GM21381 (cell line): ENCODE results near the gene LCT.
"Not testable (repeated sequence)": the region's sequence is repeated elsewhere in the genome, so short reads cannot be mapped to it uniquely, and the experiment has no call there.

Experiments used
- ATAC-seq: cut with Tn5 transposase; IDR thresholded peaks from one replicate; pipeline ENCODE4 v1.9.1; 2021; ENCODE audit warnings: mild to moderate bottlenecking, moderate library complexity; ENCODE audit not compliant: unreplicated experiment

Gene LCT

DNA sequence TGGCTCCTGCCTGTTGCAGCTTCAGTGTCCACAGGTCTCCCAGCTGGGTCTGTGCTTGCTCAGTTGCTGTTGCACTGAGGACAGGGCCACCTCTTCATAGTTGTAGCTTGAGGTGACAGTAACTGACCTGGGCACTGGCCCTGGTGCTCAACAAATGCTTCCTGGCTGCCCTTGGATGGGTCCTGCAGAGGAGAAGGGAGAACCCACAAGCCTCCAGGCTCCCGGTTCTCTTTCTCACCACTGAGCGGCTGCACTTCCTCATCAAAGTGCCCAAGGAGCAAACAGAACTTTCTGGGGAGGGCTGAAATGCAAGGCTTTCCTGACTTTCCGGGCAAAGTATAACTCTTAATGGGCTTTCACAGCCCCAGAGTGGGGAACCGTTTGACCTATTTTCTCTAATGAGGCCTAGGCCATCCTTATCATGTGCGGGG lies 38.7 kb downstream of the LCT start:
- ATAC-seq, result no peak

DNA sequence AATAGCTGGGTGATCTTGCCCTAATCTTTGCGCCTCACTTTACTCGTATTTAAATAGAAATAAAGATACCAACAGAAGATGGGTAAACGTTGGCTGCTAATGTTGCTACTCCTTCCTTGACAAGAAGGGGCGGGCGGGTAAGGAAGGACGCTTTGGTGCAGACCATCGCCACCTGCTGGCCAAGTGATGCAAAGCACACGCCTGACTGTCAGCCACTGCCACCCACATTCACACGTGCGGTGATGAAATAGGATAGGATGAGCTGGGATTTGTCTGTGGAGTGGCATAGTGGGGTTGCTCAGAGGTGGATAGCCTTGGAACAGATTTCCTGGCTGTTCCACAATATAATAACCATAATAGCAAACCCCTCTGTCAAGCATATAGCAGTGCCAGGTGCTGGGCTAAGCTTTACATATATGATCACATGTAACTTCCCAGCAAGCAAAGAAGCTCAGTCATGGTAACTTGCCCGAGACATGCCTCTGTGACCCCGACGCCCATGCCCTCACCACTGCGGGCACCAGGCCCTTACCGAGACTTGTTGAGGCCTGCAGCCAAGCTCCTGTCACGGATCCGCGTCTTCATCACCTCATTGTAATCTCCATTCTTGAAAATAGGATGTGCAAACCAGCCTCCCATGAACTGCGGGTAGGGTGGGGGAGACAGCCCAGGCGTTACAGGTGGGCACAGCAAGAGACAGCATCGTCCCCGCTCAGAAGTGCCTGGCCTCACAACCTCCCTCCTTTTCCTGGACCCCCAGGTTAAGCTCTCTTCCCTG lies 39.3 kb downstream of the LCT start:
- peak; percentile 64 for ATAC-seq

DNA sequence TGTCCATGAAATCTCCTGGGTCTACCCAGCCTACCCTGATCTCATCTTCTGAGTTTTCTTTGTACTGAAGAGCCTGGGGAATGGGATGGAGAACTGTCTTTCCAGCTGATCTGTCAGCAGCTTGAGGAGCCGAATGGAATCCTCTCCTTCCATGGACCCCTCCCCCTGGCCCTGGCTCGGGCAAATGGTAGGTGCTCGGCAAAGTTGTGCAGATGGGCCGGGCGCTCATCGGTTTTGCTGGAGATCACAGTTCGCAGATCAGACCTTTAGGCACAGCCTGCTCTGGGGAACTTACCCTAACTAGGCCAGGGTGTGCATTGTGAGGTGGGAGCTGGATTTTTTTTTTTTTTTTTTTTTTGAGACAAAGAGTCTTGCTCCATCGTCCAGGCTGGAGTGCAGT lies 40.4 kb downstream of the LCT start:
- ATAC-seq, result no peak

DNA sequence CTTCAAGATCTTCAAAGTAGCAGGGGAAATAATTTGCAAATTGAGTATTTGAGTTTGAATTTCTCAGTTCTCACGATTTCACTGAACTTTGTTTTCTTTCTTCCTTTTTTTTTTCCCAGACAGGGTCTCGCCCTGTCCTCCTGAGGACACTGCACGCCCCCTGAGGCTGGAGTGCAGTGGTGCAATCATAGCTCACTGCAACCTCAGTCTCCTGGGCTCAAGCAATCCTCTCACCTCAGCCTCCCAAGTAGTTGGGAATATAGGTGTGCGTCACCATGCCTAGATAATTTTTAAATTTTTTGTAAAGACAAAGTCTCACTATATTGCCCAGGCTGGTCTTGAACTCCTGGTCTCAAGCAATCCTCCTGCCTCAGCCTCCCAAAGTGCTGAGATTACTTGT lies 41.3 kb downstream of the LCT start:
- not testable (repeated sequence) for ATAC-seq

DNA sequence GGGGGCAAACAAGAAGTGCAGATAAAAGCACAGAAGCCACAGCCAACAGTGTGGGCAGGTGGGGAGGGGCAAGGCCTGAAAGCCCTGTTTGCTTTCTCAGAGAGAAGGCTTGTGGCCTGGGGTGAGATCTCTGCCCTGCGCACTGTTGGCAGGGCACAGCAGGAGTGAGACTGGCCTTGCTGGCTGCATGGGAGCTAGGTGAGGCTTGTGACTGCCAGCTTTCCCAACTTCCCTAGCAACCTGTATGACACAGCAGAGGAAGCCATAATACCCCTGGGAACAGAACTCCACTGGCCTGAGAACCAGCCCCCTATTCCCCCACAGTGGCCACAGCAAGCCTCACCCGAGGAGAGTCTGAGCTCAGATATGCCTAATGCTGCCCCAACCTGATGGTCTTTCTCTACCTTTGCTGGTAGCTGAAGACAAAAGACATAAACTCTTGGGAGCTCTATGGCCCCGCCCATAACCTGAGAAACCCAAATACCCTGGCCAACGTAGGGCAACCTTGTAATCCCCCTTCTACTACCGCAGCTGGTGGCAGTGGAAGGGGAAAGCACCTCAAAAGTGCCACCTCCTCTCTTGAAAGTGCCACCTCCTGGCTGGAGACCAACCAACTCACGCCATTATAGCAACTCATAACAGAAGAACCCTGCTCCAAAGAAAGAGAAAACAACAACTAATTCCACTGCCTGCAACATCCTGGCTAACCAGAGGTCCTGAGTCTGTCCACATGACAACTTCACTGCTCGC lies 44.4 kb downstream of the LCT start:
- peak; percentile 32 for ATAC-seq

DNA sequence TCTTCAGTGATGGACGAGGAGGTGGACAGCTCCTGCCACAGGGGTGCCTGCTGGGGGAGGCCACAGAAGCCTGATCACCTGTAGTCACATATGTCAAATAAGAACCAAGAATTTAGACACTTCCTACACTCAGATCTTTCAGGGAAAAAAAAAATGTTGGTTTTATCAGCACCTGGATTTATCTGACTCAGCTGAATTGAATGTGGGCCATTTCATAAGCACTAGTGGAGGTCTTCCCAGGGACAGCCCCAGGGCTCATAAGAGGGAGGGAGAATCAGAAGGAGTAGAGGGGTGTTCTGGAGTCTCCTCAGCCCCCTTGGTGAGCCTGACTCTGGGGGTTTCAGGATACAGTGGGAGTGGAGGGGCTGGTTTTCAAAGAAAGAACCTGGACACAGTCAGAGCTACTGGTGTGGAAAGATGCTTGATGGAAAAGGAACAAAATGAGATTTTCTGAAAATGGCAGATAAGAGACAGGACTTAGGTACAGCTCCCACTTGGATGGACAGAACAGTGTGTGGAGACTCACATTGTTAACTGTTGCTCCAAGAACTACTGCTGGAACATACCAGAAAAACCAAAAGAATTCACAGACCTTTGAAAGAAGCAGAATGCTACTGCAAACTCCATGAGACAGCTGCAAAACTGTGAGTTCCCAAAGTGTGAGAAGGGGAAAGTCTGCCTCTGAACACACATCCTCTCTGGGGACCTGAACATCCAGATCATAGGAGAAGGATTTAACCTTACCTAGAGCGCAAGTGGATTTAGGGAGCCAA lies 45.4 kb downstream of the LCT start:
- ATAC-seq, result no peak

DNA sequence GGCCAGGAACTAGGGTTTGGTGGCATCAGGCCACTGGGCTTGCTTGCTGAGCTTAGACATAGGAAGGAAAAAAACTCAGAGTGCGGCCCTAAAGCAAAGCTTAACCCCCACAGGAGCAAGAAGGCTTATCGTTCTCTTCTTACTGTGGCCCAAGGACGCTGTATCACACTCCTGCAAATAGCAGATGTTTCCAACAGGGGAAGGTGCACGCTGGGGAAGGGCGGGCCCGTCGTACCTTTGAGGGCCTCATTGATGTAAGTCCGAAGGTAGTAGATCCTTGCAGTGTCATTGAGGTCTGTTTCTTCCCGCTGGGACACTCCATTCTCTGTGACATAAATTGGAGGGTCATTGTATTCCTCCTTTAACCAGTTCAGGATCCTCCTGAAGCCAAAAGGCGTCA lies 46.6 kb downstream of the LCT start:
- no peak for ATAC-seq

DNA sequence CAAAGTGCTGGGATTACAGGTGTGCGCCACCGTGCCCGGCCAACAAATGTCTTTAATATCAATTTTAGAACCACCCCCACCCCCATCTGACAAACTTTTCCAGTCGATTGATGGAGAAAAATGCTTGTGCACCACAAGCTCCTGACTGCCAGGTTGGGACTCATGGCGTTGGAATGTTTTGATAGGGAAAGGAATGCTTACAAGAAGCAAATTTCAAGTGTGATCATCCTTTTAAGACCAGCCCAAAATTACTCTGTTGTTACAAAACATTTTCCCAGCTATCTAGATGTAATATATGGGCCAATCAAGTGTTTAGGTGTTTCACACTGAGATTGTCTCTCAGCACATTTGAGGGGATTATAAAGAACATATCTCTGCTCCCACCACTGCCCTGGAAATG lies 50.2 kb downstream of the LCT start:
- ATAC-seq, result no peak

DNA sequence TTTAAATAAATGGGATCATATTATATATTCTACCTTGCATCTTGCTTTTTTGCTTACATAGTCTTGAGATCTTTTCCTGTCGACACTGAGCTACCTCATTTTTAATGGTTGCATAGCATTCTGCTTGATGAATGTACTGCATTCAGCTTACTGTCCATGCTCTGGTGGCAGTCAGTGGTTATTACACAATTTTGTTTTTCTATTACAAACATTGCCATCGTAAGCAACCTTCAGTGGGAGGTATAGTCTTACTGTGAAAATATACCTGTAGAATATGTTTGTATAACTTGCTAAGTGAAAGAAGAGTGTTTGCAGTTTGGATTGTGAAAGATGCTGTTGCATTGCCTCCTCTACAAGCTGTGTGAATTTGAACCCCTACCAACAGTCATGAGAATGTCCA lies 52.0 kb downstream of the LCT start:
- no peak for ATAC-seq

DNA sequence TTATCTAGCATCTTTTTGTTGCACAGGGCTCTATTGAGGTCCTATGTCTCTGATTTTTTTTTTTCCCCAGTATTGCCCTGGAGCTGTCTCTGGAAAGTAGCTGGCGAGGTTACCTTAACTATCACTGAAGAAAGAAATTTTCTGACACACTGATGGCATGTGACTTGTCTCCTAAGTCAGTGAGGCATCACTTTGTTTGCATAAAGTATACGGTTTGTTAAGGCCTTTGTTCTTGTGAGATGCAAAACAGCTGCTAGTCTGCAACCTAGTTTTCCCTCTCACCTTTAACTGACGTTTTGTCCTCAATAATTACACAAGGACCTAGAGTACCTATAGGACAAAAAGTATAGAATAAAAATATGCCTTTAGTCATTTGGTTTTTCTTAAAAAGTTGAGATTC lies 53.5 kb downstream of the LCT start:
- no peak for ATAC-seq

DNA sequence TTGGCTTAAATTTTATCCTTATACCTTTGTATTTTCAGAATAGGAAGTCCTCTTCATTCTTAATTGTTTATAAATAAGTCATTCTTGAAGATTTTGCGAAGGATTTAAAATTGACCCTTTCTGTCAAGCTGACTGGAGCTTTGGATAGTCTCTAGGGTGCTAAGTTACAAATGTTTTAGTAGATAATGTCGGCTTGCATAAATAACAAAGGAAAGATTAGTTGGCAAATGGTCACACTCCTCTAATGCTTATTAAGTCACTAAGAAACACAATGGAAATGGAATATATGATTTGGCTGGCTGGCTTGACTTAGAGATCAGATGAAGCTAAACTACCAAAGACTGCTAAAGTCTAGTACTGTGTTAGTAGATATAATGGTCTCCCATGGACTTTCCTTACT lies 54.8 kb downstream of the LCT start:
- no peak for ATAC-seq

DNA sequence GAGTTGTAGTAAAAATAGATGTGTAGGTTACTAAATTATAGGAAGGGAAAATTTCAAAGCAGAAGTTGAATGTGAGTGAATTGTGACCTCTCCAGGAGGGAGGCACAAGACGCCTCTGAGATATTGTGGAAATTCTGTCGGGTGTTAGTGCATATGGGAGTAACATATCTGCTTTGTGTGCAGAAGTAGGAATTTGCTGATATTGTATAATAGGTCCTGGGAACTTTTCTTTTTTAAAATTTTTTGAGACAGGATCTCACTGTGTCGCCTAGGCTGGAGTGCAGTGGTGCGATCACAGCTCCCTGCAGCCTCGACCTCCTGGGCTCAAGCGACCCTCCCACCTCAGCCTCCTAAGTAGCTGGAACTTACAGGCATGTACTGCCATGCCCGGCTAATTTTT lies 60.6 kb downstream of the LCT start:
- ATAC-seq, result no peak

DNA sequence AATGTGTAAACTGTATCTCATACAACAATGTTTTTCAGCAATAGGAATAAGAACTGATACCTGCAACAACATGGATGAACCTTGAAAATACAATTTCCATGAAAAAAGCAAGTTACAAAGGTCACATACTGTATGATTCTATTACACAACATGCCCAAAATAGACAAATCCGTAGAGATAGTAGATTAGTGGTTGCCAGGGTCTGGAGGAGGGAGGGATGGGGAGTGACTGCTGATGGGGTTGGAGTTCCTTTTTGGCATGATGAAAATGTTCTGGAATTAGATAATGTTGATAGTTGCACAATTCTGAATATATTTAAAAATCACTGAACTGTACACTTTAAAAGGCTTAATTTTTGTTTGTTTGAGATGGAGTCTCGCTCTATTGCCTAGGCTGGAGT lies 61.6 kb downstream of the LCT start:
- ATAC-seq, result no peak

DNA sequence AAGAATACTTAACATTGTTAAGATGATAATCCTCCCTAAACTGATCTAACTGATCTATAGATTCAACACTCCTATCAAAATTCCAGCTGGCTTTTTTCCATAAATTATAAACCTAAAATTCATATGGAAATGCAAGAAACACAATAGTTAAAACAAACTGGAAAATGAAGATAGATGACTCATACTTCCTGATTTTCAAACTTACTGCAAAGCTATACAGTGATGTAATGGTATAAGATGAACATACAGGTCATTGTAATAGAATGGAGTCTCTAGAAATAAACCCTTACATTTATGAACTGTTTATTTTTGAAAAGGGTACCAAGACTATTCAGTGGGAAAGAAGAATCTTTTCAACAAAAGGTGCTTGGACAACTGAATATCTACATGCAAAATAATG lies 63.1 kb downstream of the LCT start:
- ATAC-seq, result no peak

DNA sequence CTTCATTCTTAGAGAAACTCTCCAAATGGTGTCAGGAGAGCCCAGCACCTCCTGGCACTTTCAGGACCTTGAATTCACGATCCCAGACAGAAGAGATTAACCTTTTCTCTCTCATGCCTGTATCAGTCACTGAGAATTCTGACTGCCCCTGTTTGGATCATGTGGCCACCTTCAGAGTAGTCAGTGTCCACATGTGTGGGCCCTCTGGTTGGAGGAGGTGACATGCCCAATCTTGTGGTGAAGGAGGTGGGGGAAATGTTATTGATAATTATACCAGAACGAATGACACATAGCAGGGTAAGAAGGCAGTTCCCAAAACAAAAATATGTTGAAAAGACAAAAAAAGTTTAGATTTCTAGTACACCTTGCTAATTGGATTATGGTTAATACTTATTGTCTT lies 63.7 kb downstream of the LCT start:
- ATAC-seq, result no peak

DNA sequence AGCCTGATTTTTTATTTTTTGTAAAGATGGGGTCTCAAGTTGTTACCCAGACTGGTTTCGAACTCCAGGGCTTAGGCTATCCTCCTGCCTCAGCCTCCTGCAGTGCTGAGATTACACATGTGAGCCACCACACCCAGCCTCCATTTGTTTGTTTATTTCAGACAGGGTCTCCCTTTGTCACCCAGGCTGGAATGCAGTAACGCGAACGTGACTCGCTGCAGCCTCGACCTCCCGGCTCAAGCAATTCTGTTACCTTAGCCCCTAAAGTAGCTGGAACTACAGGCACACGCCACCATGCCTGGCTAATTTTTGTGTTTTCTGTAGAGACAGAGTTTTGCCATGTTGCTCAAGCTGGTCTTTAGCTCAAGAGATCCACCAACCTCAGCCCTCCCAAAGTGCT lies 68.1 kb downstream of the LCT start:
- no peak for ATAC-seq

DNA sequence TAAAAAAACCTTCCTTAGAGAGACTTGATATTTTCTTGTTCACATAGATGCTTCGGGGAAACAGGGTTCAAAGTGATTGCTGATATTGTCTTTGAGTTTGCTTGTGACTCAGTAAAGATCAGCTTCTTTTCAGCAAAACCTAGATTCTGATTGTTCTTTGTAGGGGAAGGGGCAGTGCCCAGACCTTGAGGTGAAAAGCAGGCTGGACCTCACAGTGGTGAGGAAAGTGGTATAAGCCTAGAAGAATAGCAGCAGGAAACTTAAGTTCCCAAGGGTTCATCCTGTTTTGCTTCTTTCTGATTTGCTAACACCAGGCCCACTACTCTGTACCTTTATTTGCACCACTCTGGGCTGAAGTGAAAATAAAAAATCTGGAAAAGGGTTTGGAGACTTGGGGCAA lies 74.5 kb downstream of the LCT start:
- no peak for ATAC-seq

DNA sequence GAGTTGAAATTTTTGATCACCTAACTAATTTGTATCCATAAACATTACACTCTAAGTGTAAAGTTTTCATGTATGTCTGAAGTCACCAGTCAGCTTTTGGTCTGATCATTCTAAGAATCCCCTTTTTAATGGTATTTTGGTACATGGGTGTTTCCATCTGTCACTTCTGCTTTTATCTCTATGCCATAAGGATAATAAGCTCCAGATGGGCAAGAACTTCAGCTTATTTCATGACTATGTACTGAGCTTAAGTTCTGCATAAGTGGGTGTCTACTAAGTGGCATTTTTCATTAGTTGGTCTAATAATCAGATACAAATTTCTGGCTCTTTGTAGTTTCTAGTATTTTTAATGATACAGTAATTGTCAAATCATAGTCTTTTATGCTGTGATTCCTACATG lies 75.0 kb downstream of the LCT start:
- no peak for ATAC-seq

DNA sequence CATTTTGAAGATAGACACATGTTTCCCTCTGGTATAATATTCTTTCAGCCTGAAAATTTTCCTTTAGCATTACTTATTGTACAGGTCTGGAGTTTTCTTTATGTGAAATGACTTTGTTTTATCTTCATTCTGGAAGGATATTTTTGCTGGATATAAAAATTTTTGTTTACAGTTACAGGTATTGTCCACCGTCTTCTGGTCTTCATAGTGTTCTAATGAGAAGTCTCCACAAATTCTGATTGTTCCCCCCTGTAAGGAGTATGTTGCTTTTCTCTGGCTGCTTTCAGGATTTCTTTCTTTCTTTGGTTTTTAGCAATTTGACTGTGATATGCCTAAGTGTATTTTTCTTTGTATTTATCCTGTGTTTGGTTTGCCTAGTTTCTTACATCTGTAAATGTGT lies 80.3 kb downstream of the LCT start:
- ATAC-seq, result no peak

DNA sequence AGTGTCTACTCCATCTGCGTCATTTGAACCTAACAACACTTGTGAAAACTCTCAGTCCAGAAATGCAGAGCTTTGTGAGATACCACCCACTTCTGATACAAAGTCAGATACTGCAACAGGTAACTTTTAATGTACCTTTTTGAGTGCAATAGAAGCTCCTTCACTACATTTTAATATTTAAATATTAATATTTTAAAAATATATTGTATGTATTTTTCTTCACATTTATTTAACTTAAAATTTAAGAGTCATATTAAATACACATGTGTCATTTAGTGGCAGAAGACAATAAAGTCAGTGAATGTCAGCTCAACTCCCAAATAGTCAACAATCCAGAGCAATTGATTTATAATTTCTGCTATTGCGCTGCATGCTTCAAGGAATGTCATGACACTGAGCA lies 81.4 kb downstream of the LCT start:
- ATAC-seq, result no peak

DNA sequence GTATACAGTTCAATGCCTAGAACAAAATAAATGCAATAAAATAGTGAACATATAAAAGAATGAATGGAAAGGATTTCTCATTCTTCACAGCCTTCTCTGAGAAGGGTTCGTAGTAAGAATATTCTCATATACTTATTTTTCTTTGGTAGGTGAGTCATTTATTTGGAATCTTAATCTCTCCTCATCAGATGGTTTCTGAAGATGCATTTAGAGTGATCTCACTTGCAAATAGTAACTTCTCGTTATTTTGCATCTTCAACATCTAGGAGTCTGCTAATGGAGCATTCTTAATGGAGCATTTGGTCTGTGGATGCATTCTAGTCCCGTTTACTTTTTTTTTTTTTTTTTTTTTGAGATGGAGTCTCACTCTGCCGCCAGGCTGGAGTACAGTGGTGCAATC lies 91.4 kb downstream of the LCT start:
- ATAC-seq, result no peak

DNA sequence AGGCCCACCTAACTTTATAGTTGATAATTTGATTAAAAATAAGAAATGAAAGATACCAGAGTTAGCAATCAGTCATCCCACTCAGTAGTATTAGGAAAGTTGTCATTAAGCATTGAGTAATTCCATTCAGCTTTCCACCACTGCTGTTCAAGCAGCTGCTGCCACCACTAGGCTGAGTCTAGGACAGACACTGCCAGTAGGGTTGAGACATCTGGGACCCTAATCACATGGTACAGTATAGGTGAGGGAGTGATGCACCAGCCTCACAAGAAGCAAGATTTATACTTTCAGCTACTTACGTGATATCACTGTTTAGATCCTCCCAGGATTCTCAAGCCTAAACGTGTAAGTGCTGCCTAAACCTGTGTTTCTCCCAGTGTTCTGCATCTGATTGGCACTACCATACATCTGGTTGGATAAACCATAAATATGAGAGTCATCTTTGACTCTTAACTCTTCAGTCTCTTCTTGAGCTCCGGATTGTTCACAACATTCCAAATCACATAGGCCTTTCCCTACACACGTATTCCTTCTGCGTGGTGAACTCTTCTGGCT lies 92.1 kb downstream of the LCT start:
- ATAC-seq, result no peak
